ENCODE data around the gene CASS4.

DNA sequence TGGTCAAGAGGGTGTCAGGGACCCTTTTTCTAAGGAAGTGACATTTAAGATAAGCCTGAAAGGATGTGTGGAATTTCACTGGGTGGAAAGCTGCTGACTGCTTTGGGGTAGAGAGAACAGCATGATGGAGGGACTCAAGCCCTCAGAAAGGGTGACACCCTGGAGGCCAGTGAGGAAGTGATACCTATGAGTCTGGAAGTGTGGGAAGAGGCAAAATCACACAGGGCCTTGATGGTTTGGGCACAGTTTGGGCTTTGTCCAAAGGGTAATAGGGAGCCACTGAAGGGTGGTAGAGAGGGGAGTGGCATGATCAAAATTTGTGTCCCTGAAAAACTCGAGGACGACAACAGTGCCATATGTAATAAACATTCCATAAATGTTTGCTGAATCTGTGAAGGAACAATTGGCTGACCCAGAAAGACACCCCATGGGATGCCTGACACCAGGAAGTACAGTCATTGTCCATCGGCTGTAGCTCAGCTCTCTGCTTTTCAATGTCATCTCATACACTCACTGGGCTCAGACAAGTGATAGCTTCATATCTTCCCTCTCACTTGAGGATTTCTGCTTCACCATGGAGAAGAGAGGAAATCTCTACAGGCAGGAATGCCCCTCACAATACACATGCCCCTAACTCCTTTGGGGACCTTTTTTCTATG lies 21.3 kb downstream of the CASS4 start:
- TF ChIP-seq, protein P1, sequence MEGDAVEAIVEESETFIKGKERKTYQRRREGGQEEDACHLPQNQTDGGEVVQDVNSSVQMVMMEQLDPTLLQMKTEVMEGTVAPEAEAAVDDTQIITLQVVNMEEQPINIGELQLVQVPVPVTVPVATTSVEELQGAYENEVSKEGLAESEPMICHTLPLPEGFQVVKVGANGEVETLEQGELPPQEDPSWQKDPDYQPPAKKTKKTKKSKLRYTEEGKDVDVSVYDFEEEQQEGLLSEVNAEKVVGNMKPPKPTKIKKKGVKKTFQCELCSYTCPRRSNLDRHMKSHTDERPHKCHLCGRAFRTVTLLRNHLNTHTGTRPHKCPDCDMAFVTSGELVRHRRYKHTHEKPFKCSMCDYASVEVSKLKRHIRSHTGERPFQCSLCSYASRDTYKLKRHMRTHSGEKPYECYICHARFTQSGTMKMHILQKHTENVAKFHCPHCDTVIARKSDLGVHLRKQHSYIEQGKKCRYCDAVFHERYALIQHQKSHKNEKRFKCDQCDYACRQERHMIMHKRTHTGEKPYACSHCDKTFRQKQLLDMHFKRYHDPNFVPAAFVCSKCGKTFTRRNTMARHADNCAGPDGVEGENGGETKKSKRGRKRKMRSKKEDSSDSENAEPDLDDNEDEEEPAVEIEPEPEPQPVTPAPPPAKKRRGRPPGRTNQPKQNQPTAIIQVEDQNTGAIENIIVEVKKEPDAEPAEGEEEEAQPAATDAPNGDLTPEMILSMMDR (conservative IDR thresholded peaks at IDR 0.05 in 1 of 2, IDR thresholded peaks at IDR 0.05 in 1 of 2; ENCODE audit: low read depth in 1 of 2, low read length in 2 of 2), result no peak
- no peak for TF ChIP-seq EZH2 (IDR thresholded peaks at IDR 0.05; ENCODE audit: low read length, missing control alignments)

All from fibroblast of lung (primary cell).